GM21515 (cell line): ENCODE data around the gene CCR9.
A peak's percentile ranks its signal among the peaks of the same experiment; 100 is the strongest.

Source experiments
- ATAC-seq: cut with Tn5 transposase; IDR thresholded peaks from one replicate; pipeline ENCODE4 v1.9.1; 2021; ENCODE audit not compliant: unreplicated experiment

CCR9 gene

GRCh38 chr3:45872569-45872968 lies 13.8 kb upstream of the CCR9 start:
- no peak for ATAC-seq

GRCh38 chr3:45873036-45873435 lies 13.3 kb upstream of the CCR9 start:
- ATAC-seq = no peak

- no peak for ATAC-seq
Observed at GRCh38 chr3:45873638-45874037, 12.7 kb upstream of the CCR9 start.

- ATAC-seq = no peak
Observed at GRCh38 chr3:45874677-45875346, 11.5 kb upstream of the CCR9 start.

- ATAC-seq = no peak
Observed at GRCh38 chr3:45878124-45878523, 8.2 kb upstream of the CCR9 start.

GRCh38 chr3:45880725-45881077 lies 5.6 kb upstream of the CCR9 start:
- ATAC-seq = no peak

- ATAC-seq = no peak
Observed at GRCh38 chr3:45881078-45882022, 5.0 kb upstream of the CCR9 start.

GRCh38 chr3:45884368-45885201 lies 1.8 kb upstream of the CCR9 start:
- ATAC-seq = no peak

- ATAC-seq = no peak
Observed at GRCh38 chr3:45887285-45887684, 942 bp downstream of the CCR9 start.

- ATAC-seq = no peak
Observed at GRCh38 chr3:45887759-45888511, 1.6 kb downstream of the CCR9 start.

GRCh38 chr3:45889337-45889736 lies 3.0 kb downstream of the CCR9 start:
- no peak for ATAC-seq

GRCh38 chr3:45890405-45890804 lies 4.1 kb downstream of the CCR9 start:
- no peak for ATAC-seq

- ATAC-seq = no peak
Observed at GRCh38 chr3:45892161-45892560, 5.8 kb downstream of the CCR9 start.

- no peak for ATAC-seq
Observed at GRCh38 chr3:45894015-45894414, 7.7 kb downstream of the CCR9 start.

- ATAC-seq = no peak
Observed at GRCh38 chr3:45895686-45896468, 9.5 kb downstream of the CCR9 start.

GRCh38 chr3:45896956-45897355 lies 10.6 kb downstream of the CCR9 start:
- ATAC-seq = no peak

GRCh38 chr3:45904931-45905330 lies 18.6 kb downstream of the CCR9 start:
- peak; percentile 48 for ATAC-seq

GRCh38 chr3:45905755-45906154 lies 19.4 kb downstream of the CCR9 start:
- ATAC-seq = no peak

- no peak for ATAC-seq
Observed at GRCh38 chr3:45906681-45907407, 20.5 kb downstream of the CCR9 start.
